ENCODE measurements around the gene UBR4. TPM values are rescaled to one million over a fixed set of nuclear protein-coding genes. Genes with fewer than 3 reads are reported as not detected.

The UBR4 gene
- total RNA-seq, 2 experiments from 2014 or later = 117 to 147 TPM

DNA sequence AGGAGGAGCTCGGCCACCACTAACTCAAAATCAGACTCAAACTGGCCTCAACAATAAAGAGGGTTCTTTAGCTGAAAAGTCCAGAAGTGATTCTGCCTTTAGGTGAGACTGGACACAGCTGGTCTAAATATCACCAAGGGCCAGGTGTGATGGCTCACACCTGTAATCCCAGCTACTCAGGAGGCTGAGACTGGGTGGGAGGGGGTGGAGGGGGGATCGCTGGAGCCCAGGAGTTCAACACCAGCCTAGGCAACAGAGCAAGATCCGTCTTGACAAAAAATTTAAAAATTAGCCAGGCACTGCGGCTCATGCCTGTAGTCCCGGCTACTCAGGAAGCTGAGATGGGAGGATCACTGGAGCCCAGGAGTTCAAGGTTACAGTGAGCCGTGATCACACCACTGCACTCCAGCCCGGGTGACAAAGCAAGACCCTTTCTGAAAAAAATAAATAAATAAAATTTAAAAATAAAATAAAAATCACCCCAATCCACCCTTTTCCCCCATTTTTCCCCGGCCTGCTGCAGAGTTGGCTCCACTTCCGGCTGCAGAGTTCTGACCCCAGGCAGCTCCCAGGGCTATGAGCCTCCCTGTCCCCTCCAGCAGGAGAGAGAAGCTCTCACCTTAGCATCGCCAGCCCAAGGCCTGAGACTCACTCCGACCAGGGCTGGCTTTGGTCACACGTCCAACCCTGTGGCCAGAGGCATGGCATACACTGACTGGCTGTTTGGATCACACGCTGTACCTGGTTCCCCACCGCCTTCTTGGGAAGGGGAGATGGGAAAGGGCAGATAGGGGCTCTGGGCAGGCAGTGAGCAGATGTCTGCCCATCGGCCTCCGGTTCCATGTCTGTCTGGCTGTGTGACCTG, 166.3 kb downstream of the UBR4 start:
- DNase-seq (no peak), ATAC-seq (no peak)
- CTCF ChIA-PET = interaction anchor here (0.6 to 1.0 kb wide), 3 partner anchors 131 to 446 kb away, joined by 3 to 4 read pairs (median 3); no protein-coding TSS in a partner anchor
- H3K9me3 Mint-ChIP-seq (ENCODE audit: low read depth) = no peaks in the 10 kb centered on the region
- H3K27ac Mint-ChIP-seq = no peak overlapping the region
- POLR2A ChIA-PET = no interaction called here
- H3K27me3 Mint-ChIP-seq = peaks cover 10% of the 10 kb centered on the region
- no peaks in the 10 kb centered on the region for H3K36me3 Mint-ChIP-seq (ENCODE audit: low read depth)
- peaks cover 8% of the 10 kb centered on the region for H3K4me1 Mint-ChIP-seq
- H3K4me3 Mint-ChIP-seq = no peak overlapping the region
- intact Hi-C loops (cut with DNase I, micrococcal nuclease) = no loop called here

DNA sequence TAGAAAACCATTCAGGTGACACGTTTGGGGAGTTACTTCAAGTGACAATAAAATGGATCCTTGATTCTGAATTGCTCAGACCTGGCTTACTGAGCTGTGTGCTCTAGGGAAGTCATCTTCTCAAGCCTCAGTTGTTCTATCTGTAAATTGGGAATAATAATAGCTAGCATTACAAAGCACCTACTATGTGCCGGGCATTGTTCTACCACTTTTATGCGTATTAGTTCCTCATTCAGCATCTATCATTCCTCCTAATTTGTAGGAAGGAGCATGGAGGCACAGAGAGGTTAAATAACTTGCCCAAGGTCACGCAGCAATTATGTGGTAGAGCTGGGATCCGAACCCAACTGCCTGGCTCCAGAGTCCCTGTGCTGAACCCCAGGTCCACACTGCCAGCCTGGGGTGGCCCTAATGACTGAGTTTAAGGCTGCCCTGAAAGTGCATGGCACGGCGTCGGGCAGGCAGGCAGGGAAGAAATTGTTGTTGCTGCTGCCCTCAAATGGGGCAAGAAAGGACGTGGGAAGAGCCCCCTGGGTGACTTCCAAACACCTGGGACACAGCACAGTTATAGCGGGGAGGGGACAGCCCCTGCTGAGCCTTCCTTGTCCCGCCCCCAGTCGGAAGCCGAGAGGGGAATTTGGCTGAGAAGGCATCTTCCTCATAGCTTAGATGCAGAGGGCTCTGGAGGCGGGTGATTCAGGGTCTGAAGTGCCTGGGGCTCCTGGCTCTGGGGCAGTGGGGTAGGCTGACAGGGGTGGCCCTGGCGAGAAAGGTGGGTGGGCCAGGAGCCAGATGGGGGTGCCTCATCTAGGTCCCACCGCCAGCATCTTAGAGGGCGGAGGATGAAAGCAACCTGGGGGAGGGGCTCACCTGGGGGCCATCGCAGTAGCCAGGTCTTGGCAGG, 167.1 kb downstream of the UBR4 start:
- peak; percentile 71 for ATAC-seq
- peak; percentile 50 for DNase-seq
- Mint-ChIP-seq H3K27me3 (peaks cover 10% of the 10 kb centered on the region), H3K9me3 (ENCODE audit: low read depth) (no peaks in the 10 kb centered on the region), H3K4me3 (no peak overlapping the region), H3K36me3 (ENCODE audit: low read depth) (no peaks in the 10 kb centered on the region), H3K4me1 (peaks cover 8% of the 10 kb centered on the region), H3K27ac (no peak overlapping the region)
- intact Hi-C loops (cut with DNase I, micrococcal nuclease) = no loop called here
- POLR2A ChIA-PET = no interaction called here
- CTCF ChIA-PET = interaction anchor here (0.6 to 0.8 kb wide), 3 partner anchors 80 to 661 kb away, joined by 3 read pairs; no protein-coding TSS in a partner anchor

DNA sequence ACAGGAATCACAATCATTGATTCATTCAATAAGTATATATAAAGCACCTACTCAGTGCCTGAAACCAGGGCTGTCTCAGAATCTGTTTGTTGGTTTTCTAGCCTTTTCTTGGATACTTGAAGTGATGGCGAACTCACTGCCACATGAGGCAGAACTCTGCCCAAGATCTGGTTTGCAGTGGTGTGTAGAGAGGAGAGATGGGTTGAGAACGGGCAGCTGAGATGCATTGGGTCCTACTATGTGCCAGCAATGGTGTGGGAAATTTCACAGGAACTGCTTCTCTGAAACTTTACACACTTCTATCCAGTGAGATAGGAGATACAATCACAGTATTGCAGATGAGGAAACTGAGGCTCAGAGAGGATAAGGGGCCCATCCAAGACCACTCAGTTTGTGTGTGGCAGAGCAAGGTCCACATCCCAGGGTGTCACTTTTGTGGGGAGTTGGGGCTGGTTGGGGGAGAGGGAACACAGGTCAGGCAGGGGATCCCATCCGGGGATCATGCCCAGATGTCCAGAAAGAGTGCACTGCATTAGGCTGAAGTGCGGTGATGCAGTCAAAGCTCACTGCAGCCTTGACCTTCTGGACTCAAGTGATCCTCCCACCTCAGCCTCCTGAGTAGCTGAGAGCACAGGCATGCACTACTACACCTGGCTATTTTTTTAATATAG, 169.9 kb downstream of the UBR4 start:
- POLR2A ChIA-PET = no interaction called here
- peaks cover 6% of the 10 kb centered on the region for H3K4me1 Mint-ChIP-seq
- CTCF ChIA-PET = interaction anchor here (1.3 to 2.0 kb wide), 2 partner anchors 8 to 31 kb away, joined by 3 to 6 read pairs; no protein-coding TSS in a partner anchor
- peaks cover 10% of the 10 kb centered on the region for H3K27me3 Mint-ChIP-seq
- H3K36me3 Mint-ChIP-seq (ENCODE audit: low read depth) = no peaks in the 10 kb centered on the region
- DNase-seq (no peak), ATAC-seq (no peak)
- intact Hi-C loops (cut with DNase I, micrococcal nuclease) = no loop called here
- H3K9me3 Mint-ChIP-seq (ENCODE audit: low read depth) = no peaks in the 10 kb centered on the region
- H3K27ac Mint-ChIP-seq = no peak overlapping the region
- H3K4me3 Mint-ChIP-seq = no peak overlapping the region

DNA sequence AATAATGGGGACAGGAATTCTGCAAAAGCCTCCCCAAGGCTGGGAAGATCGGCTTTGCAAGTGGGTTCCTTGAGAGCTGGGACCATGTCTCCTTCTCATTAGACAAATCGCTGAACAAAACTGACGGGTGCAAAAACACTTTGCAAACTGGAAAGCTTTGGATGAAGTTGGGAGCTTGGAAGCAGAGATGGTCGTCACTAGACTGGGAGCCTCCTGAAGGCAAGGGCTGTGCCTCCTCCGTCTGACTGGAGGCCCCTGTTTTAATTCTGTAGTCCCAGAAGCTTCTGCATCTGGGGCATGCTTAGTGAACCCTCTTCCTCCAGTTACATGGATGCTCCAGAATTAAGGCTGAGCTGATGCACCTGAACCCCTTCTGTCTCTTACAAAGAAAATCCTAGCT, 171.3 kb downstream of the UBR4 start:
- no peaks in the 10 kb centered on the region for H3K36me3 Mint-ChIP-seq (ENCODE audit: low read depth)
- CTCF ChIA-PET = interaction anchor here (1.0 to 2.0 kb wide), 4 partner anchors 10 to 677 kb away, joined by 3 to 6 read pairs (median 3); no protein-coding TSS in a partner anchor
- no peaks in the 10 kb centered on the region for H3K9me3 Mint-ChIP-seq (ENCODE audit: low read depth)

DNA sequence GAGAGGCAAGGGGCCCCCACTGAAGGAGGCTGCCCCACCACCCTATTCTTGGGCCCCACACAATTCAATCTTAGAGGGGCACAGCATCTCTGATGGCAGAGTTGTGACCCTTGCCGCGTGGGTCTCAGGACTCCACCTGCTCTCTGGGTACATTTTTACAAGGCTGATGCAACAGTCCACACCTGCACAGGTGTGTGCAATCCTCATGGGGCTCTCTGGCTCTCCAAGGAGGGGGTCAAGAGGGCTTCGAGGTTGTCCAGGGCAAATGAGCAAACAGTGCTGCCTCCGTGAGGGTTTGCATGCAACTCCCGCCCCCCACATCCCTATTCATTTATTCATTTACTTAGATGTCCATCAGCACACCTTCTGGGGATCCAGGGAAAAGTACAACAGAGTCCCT, 172.0 kb downstream of the UBR4 start:
- DNase-seq = no peak
- H3K27me3 Mint-ChIP-seq = peaks cover 8% of the 10 kb centered on the region
- H3K27ac Mint-ChIP-seq = no peak overlapping the region
- no peak for ATAC-seq
- intact Hi-C loops (cut with DNase I, micrococcal nuclease) = no loop called here
- ChIA-PET CTCF (interaction anchor here (1.0 to 2.0 kb wide), 3 partner anchors 10 to 131 kb away, joined by 3 to 6 read pairs (median 3); no protein-coding TSS in a partner anchor), POLR2A (no interaction called here)
- H3K4me1 Mint-ChIP-seq = peaks cover 3% of the 10 kb centered on the region
- H3K4me3 Mint-ChIP-seq = no peak overlapping the region
- no peaks in the 10 kb centered on the region for H3K9me3 Mint-ChIP-seq (ENCODE audit: low read depth)
- no peaks in the 10 kb centered on the region for H3K36me3 Mint-ChIP-seq (ENCODE audit: low read depth)

More for the DNA sequence above, 171.3 kb downstream of the UBR4 start:
- intact Hi-C loops (cut with DNase I, micrococcal nuclease) = no loop called here
- no peak overlapping the region for H3K4me3 Mint-ChIP-seq
- peaks cover 8% of the 10 kb centered on the region for H3K27me3 Mint-ChIP-seq
- H3K4me1 Mint-ChIP-seq = peaks cover 6% of the 10 kb centered on the region
- POLR2A ChIA-PET = no interaction called here
- no peak overlapping the region for H3K27ac Mint-ChIP-seq
- no peak for ATAC-seq
- no peak for DNase-seq

DNA sequence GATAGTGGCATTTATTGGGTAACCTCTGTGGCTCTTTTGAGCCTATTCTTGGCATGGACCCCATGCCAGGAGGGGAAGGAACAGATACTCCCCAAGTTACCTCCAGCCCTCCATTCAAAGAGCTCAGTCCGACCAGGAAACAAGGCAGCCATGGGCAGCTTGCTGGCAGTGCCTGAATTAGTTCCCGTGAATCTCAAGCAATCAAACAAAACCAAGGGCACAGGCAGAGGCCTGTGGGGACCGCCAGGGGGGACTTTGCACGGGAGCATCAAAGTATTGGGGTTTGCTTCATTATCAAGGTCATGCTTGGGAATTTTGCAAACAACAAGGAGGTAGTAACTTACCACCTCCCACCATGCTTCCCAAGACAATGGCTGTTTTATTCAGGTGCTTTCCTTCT, 172.4 kb downstream of the UBR4 start:
- CTCF ChIA-PET = interaction anchor here (1.0 kb wide), 1 partner anchor 131 kb away, joined by 3 read pairs; no protein-coding TSS in a partner anchor
- Mint-ChIP-seq H3K27ac (no peak overlapping the region), H3K27me3 (peaks cover 6% of the 10 kb centered on the region), H3K36me3 (ENCODE audit: low read depth) (no peaks in the 10 kb centered on the region), H3K9me3 (ENCODE audit: low read depth) (no peaks in the 10 kb centered on the region), H3K4me1 (no peaks in the 10 kb centered on the region), H3K4me3 (no peak overlapping the region)
- DNase-seq = no peak
- POLR2A ChIA-PET = no interaction called here
- no peak for ATAC-seq
- intact Hi-C loops (cut with DNase I, micrococcal nuclease) = no loop called here

DNA sequence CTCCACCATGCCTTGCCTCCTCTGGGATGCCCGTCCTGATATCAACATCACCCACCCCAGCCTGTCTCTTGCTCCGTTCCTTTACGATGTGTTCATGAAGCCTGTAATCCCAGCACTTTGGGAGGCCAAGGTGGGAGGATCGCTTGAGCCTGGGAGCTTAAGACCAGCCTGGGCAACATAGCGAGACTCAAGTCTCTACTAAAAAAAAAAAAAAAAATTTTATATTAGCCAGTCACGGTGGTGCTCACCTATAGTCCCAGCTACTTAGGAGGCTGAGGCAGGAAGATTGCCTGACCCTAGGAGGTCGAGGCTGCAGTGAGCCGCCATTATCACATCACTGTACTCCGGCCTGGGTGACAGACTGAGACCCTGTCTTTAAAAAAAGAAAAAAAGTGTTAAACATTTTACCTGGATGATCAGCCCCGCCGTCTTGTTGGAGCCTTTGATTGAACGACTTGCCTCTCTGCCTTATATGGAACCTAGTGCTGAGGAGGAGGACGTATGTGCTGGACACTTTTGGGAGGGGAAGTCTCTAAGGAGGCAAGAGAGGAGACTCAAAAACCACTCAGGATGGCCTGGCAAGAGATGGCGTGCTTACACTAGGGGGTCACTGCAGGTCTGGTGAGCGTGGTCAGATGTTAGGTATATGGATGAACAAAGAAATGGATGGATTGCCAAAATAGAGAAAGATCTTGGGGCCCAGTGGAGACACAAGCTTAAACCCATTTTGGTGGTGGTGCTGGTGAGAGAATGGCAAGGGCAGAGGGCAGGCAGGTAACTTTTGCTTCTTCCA, 173.1 kb downstream of the UBR4 start:
- no peaks in the 10 kb centered on the region for H3K36me3 Mint-ChIP-seq (ENCODE audit: low read depth)
- no peaks in the 10 kb centered on the region for H3K4me1 Mint-ChIP-seq
- POLR2A ChIA-PET = no interaction called here
- H3K27ac Mint-ChIP-seq = no peak overlapping the region
- ATAC-seq (no peak), DNase-seq (no peak)
- no peaks in the 10 kb centered on the region for H3K9me3 Mint-ChIP-seq (ENCODE audit: low read depth)
- peaks cover 6% of the 10 kb centered on the region for H3K27me3 Mint-ChIP-seq
- H3K4me3 Mint-ChIP-seq = no peak overlapping the region
- CTCF ChIA-PET = interaction anchor here (1.0 to 1.8 kb wide), 2 partner anchors 123 to 130 kb away, joined by 3 to 7 read pairs; no protein-coding TSS in a partner anchor
- intact Hi-C loops (cut with DNase I, micrococcal nuclease) = no loop called here

DNA sequence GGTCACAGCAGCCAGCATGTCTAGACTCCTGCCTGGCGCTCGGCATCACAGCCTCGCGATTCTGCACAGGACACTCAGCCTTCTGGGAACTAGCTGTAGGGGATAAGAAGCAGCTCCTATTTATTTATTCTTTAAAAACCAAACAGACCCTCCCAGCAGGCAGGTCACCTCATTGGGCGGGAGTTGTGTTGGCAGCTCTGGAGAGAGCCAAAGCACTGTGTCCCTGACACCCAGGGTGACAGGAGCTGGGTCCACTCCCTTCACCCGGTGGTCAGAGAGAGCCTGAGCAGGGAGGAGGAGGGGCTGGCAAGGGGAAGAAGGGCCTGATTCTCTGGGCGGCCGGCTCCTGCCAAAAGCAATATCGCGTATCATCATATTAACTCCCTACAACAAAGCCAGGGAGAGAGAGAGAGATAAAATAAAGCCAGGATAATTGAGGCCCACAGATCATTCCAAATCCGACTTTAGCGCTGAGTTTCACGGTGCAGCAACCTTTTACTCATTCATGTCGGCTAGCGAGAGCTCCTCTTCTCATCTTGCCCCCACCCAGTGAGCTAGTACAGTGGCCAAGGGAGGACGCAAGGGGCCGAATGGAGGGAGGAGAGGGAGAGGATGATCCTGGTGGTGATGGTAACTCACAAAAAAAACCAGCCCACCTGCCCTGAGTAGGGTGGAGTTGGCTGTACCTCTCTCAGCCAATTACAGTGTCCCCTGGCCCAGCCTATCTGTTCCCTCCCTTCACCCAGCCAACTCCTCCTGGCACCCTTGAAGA, 173.8 kb downstream of the UBR4 start:
- ChIA-PET CTCF (interaction anchor here (1.8 kb wide), 1 partner anchor 122 kb away, joined by 7 read pairs; no protein-coding TSS in a partner anchor), POLR2A (no interaction called here)
- no peak overlapping the region for H3K4me3 Mint-ChIP-seq
- no peaks in the 10 kb centered on the region for H3K9me3 Mint-ChIP-seq (ENCODE audit: low read depth)
- H3K27ac Mint-ChIP-seq = no peak overlapping the region
- no peaks in the 10 kb centered on the region for H3K4me1 Mint-ChIP-seq
- H3K27me3 Mint-ChIP-seq = peaks cover 6% of the 10 kb centered on the region
- ATAC-seq = no peak
- intact Hi-C loops (cut with DNase I, micrococcal nuclease) = no loop called here
- H3K36me3 Mint-ChIP-seq (ENCODE audit: low read depth) = no peaks in the 10 kb centered on the region
- DNase-seq = no peak

DNA sequence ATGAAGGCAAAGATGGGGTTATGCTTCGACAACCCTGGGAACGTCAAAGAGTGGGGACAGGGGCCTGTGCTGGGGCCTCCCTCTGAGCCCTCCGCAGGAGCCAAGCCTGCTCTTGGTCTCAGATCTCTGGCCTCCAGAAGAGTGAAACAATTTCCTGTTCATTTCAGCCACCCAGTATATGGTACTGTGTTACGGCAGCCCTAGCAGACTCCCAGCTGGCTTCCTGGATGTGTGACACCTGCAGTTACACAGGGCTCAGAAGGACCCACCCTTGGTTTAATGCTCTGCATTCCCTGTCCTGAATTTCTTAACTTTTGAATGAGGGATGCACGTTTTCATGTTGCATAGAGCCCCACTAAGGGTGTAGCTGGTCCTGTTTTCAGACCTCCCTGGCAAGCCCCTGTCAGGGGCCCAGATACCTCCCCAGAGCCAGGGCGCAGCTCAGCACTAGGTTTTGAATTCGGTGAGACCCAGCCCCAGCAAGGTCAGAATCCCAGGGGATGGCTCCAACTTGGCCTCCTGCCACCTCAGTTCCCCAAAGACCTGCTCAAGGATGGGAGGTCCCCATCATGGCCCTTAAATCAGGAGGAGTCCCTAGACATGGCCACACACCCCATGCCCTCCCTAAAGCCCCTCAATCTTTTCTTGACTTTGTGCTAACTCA, 174.6 kb downstream of the UBR4 start:
- DNase-seq = no peak
- H3K27ac Mint-ChIP-seq = no peak overlapping the region
- POLR2A ChIA-PET = no interaction called here

DNA sequence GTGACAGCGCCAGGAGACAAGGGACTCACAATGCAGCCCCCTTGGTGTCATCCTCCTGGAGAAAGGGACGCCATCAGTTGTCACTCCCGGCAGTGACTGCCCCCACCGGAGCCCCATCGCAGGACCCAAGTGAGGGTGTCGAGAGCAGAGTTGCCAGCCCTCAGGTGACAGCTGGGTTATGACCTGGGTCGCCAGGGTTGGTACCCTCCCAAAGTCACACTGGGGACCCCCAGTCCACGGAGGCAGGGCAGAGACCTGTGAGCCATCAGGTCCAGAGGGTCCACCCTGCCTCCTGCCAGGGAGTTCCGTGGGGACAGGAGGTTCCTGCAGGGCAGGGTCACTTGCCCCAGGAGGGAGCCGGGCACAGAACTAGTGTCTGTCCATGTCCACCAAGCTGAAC, 175.3 kb downstream of the UBR4 start:
- Mint-ChIP-seq H3K27ac (no peak overlapping the region), H3K36me3 (ENCODE audit: low read depth) (no peaks in the 10 kb centered on the region), H3K27me3 (no peaks in the 10 kb centered on the region), H3K4me3 (no peak overlapping the region), H3K9me3 (ENCODE audit: low read depth) (no peaks in the 10 kb centered on the region), H3K4me1 (no peaks in the 10 kb centered on the region)
- ChIA-PET POLR2A (no interaction called here), CTCF (no interaction called here)
- intact Hi-C loops (cut with DNase I, micrococcal nuclease) = no loop called here
- ATAC-seq = no peak
- DNase-seq = no peak

More for the DNA sequence above, 174.6 kb downstream of the UBR4 start:
- Mint-ChIP-seq H3K9me3 (ENCODE audit: low read depth) (no peaks in the 10 kb centered on the region), H3K36me3 (ENCODE audit: low read depth) (no peaks in the 10 kb centered on the region), H3K4me1 (no peaks in the 10 kb centered on the region), H3K4me3 (no peak overlapping the region), H3K27me3 (peaks cover 4% of the 10 kb centered on the region)
- intact Hi-C loops (cut with DNase I, micrococcal nuclease) = no loop called here
- CTCF ChIA-PET = interaction anchor here (0.7 to 1.8 kb wide), 2 partner anchors 92 to 122 kb away, joined by 3 to 7 read pairs; no protein-coding TSS in a partner anchor
- no peak for ATAC-seq
